HG03558 (cell line): ENCODE results near the gene SLC26A9.
"Not testable (repeated sequence)": the region's sequence is repeated elsewhere in the genome, so short reads cannot be mapped to it uniquely, and the experiment has no call there.

Experiments used
- ATAC-seq: cut with Tn5 transposase; IDR thresholded peaks from one replicate; pipeline ENCODE4 v1.9.1; 2021; ENCODE audit warnings: moderate number of reproducible peaks; ENCODE audit not compliant: unreplicated experiment; ENCODE audit errors: extremely low read depth

The SLC26A9 gene

DNA sequence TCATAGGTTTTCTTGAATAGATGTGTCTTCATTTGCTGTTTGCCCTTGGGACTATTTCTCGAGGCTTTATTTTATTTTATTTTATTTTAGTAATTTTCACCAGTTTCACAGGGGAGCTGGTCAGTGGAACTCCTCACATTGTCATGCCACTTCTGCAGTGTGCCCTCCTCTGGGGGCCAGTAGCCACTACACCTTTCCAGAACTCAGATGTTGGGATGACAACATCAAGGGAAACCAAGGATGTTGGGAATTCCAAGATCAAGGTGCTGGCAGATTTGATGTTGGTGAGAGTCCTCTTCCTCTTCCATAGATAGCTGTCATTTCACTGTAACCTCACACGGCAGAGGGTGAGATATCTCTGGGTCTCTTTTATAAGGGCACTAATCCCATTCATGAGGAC, 35.5 kb downstream of the SLC26A9 start:
- no peak for ATAC-seq

GRCh38 chr1:205905095-205905494, 38.2 kb downstream of the SLC26A9 start:
- ATAC-seq: not testable (repeated sequence)

GRCh38 chr1:205896351-205896750, 46.9 kb downstream of the SLC26A9 start:
- ATAC-seq: no peak

DNA sequence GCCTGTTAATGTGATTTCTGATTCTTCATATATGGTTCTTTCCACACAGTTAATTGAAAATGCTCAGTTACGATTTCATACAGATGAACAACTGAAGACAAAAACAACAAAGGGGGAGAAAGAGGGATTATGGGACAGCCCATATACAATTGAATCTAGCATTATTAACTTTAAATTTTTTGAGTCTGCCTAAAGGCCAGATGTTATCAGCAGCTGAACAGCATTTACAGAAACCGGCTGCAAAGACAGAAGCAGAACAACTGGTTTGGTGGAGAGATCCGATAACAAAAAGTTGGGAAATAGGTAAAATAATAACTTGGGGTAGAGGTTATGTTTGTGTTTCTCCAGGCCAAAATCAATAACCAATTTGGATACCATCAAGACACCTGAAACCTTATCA, 49.1 kb downstream of the SLC26A9 start:
- ATAC-seq: not testable (repeated sequence)

DNA sequence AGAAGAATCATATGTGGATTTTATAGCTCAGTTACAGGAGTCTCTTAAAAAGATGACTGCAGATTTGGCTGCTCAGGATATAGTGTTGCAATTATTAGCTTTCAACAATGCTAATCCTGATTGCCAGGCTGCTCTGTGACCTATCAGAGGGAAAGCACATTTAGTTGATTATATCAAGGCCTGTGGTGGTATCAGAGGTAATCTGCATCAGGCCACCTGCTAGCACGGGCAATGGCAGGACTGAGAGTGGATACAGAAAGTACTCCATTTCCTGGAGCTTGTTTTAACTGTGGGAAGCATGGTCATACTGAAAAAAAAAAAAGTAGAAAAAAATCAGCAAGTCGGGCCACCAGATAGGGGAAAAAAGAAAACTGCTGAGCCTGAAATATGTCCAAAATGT, 51.1 kb downstream of the SLC26A9 start:
- ATAC-seq: not testable (repeated sequence)

DNA sequence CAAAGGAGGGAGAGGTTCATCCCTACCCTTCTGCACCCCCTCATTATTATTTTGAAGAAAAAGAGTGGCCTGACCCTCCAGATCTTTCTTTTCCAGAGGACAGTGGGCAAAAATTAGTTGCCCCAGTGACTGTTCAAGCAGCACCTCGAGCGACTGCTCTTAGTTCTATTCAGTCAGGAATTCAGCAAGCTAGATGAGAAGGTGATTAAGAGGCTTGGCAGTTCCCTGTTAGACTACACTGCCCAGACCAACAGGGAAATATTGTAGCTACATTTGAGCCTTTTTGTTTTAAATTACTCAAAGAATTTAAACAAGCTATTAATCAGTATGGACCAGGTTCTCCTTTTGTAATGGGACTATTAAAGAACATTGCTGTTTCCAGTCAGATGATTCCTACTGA, 51.8 kb downstream of the SLC26A9 start:
- not testable (repeated sequence) for ATAC-seq

DNA sequence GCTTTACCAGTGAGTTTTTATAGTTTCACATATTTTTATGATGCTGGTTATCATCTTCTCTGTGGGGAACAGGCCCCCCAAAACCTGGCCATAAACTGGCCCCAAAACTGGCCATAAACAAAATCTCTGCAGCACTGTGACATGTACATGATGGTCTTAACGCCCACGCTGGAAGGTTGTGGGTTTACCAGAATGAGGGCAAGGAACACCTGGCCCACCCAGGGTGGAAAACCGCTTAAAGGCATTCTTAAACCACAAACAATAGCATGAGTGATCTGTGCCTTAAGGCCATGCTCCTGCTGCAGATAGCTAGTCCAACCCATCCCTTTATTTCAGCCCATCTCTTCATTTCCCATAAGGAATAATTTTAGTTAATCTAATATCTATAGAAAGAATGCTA, 52.6 kb downstream of the SLC26A9 start:
- ATAC-seq: not testable (repeated sequence)

- ATAC-seq: not testable (repeated sequence)
These were observed 53.5 kb downstream of the SLC26A9 start for GRCh38 chr1:205889706-205890105.

- ATAC-seq: not testable (repeated sequence)
These were observed 54.2 kb downstream of the SLC26A9 start for GRCh38 chr1:205889006-205889405.

DNA sequence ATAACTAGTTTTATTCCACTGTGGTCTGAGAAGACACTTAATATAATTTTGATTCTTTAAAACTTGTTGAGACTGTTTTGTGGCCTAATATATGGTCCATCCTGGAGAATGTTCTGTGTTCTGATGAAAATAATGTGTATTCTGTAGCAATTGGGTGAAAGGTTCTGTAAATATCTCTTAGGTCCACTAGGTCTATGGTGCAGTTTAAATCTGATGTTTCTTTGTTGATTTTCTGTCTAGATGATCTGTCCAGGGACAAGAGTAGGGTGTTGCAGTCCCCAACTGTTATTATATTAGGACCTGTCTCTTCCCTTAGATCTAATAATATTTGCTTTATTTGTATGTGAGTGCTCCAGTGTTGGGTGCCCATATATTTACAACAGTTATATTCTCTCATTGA, 59.5 kb downstream of the SLC26A9 start:
- no peak for ATAC-seq

DNA sequence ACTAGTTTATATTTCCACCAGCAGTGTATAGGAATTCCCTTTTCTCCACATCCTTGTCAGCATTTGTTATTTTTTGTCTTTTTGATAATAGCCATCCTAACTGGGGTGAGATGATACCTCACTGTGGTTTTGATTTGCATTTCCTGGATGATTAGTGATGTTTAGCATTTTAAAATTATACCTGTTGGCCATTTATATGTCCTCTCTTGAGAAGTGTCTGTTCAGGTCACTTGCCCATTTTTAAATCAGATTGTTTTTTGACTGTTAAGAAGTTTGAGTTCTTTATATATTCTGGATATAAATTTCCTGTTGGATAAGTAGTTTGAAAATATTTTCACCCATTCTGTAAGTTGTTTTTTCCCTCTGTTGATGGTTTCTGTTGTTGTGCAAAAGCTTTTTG, 62.3 kb downstream of the SLC26A9 start:
- no peak for ATAC-seq

DNA sequence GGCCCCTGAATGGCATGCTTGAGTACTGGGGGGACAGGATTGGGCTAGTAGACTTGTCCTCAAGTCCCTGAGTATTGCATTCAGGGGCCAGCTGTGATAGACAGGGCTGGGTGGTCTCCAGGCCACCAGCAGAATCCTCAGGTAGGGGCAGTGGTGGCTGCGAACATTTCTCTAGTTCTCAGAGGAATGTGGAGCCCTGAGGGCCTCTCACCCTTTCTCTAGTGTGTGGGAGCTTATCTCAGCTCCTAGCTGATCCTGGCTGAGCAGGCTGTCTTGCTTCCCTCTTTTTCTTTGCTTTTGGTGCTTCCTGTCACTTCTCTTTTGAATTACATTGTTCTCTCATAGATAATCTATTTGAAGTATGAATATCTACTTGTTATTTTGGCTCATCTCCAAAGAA, 63.3 kb downstream of the SLC26A9 start:
- ATAC-seq: no peak

GRCh38 chr1:205878026-205878425, 65.2 kb downstream of the SLC26A9 start:
- ATAC-seq: no peak

DNA sequence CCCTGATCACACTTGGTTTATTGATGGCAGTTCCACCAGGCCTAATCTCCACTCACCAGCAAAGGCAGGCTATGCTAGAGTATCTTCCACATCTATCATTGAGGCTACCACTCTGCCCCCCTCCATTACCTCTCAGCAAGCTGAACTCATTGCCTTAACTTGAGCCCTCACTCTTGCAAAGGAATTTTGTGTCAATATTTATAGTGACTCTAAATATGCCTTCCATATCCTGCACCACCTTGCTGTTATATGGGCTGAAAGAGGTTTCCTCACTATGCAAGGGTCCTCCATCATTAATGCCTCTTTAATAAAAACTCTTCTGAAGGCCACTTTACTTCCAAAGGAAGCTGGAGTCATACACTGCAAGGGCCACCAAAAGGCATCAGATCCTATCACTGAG, 70.1 kb downstream of the SLC26A9 start:
- not testable (repeated sequence) for ATAC-seq

DNA sequence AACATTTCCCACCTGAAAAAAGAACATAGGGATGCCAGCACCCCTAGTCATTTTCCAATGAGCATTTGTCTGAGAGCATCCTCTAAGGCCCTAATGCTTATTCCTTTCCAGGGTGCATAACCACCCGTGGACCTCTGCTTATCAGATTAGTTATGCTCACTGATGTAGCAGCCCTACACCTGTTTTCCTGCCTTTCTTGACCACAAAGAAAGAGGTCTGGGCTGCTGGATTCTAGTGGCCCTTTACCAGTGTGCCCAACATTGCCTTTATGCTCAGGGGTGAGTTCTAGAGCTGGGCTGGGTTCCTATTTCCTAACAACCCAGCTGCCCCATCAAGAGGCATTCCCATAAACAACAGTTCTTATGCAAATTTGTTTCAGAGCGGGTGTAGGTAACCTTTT, 73.0 kb downstream of the SLC26A9 start:
- no peak for ATAC-seq
